Activated CD4-positive, CD25-positive, alpha-beta regulatory T cell treated with anti-CD3 and anti-CD28 coated beads, Interleukin-2, amount 50 U/mL, for 24 hours (primary cell): ENCODE data around the gene ZNF618.

Experiments used
- ATAC-seq, 2 donors: fragments of 150-1000 bp; cut with Tn5 transposase; one replicate each; pipeline ENCODE4 v1.10.0; 2021; ENCODE audit warnings: mild to moderate bottlenecking in 1 of 2, moderate library complexity in 1 of 2

ZNF618 gene

DNA sequence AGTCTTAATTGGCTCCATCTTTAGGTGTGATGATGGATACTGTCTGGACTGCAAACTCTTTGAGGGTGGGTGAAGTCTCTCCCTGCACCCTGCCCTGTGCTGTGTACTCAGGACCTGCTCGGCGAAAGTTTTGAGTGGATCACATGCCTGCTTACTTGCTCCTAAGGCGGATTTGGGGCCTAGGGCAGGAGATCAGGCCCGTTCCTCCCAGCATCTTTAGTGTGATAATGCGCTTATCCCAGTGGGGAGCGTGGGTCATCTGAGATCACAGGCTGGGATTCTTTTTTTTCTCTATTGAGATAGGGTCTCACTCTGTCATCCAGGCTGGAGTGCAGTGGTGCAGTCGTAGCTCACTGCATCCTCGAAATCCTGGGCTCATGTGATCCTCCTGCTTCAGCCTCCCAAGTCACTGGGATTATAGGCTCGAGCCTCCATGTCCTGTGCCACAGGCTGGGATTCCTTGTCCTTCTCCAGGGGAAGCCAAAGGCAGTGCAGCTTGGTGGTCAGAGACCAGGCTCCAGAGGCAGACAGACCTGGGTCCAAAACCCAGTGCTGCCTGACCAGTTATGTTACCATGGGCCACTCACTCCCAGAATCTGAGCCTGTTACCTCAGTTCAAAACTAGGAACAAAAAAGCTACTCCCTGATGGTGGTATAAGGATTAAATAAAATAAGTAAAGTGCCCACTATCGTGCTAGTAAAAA lies 59.7 kb downstream of the ZNF618 start:
- no peak for ATAC-seq

DNA sequence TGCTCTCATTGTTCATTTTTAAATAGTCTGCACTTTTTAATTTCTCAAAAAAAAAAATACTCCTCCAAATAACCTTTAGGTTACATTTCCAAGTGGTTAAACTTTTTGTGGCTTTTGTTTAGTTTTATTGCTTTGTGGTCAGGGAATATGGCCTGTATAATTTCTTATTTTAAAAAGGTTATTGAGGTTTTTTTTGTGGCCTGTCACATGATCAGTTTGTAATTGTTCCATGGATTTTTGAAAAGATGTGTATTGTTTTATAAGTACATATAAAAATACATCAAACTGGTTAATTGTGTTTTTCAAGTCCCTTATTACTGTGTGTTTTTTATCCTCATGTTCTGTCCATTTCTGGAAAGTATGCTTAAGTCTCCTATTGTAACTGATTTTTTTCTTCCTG lies 64.0 kb downstream of the ZNF618 start:
- ATAC-seq = no peak

DNA sequence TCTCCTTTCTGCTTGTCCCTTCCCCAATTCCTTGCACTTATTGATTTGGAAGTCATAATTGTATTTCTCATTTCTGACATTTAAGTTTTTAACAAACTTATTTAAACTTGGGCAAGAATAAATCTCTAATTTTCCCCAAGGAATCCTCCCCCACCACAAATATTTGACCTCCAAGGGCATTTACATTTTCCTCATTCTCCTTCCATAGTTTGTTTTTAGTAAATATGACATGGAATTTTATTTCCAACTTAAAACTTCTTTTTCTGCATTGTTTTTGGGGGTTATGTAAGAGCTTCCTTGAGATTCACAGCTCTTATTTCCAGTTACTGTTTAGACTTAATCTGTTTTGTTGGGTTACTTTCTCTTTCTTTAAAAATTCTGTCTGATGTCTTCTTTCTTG lies 64.9 kb downstream of the ZNF618 start:
- no peak for ATAC-seq

DNA sequence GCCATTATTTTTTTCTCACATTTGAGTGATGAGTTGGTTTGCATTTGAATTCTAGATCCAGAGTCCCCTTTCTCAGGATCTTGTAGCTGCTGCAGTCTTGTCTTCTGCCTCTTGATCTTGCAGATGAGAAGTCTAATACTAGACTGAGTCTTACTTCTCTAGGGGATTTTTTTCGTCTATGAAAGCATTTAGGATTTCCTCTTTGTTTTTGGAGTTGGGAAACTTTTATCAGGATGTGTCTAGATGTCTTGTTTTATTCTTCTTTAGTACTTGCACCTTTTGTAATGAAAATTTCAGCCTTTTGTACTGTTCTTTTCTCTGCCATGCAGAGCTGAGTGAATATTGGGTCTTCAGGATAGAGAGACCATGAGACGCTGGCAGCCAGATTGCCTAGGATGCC lies 65.4 kb downstream of the ZNF618 start:
- ATAC-seq = no peak

DNA sequence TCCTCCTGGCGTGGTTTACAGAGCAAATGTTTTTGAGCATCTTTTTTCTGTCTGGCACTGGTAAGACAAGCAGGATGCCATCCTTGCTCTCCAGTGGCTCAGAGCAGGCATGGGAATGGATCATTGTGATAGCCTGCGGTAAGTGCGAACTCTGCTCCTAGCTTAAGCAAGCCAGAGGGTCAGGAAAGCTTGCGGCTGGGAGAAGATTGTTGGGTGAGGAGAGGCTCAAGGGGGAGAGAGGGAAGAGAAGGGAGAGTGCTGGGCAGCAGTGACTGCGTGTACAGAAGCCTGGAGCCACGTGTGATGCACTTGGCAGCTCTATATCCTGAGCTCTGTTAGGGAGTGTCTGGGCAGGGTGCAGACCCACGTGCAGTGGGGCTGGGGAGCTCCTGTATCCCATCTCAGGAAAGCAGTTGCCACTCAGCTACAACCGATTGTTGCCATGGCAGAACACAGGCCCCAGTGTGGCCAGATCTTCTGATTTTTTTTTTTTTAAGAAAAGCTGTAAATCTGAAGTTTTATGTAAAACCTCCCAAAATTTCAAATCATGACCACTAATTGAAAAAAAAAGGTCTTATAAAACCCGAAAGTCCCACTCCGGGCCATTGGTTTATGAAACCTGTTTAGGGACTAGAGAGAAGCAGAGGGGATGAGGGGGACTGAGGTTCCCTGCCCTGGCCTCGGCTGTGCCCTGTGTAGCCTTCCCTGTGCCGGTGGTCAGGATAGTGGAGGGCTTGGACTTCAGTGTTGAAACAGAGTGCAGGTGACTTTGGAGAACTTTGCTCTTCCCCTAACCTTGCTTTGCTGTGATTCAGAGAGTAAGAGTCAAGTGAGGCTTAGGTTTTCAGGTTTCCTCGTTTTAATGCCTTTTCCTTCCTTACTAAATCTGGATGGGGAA lies 67.3 kb downstream of the ZNF618 start:
- ATAC-seq = no peak

DNA sequence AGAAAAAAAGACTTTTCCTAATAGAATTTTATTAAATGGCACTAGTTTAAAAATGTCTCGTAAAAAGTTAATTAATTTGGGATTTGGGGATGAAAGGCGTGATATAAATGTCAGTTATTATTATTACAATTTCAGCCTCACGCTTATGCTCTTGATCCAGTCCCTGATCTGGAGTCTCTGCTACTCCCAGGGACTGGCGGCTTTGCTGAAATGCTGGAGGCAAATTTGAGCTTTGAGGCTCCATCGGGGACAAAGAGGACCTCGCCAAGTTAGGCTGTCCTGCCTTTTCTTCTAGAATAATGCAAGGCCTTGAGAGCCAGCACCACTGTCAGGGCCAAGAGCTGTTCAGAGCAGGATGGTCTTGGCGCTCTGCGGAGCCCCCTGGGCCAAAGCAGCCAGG lies 69.7 kb downstream of the ZNF618 start:
- ATAC-seq = no peak

DNA sequence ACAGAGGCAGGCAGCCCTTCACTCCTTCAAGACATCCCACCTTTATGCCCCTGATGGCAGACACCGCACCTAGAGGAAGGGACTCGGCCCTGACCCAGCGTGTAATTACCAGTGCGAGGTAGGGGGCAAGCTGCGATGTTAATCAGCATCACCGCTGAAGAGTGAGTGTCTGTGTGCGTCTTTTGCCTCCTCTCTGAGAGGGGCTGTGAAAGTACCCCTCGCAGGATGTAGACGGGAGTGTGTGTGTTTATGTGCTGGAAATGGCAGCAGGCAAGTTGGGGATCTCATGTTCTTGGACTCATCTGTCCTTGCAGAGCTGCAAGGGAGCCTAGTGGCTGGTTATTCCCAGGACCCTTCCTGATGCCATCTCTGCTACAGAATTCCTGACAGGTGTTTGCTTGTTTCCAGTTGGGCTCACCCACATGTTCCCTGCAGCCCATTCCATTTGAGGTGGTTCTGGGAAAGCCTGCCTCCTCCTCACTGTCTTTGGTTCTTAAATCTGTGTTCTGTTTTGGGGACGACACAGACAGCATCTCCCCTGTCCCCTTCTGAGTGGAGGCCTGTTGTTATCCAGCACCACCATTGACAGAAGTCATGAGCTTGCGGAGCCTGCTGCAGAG lies 70.5 kb downstream of the ZNF618 start:
- no peak for ATAC-seq

DNA sequence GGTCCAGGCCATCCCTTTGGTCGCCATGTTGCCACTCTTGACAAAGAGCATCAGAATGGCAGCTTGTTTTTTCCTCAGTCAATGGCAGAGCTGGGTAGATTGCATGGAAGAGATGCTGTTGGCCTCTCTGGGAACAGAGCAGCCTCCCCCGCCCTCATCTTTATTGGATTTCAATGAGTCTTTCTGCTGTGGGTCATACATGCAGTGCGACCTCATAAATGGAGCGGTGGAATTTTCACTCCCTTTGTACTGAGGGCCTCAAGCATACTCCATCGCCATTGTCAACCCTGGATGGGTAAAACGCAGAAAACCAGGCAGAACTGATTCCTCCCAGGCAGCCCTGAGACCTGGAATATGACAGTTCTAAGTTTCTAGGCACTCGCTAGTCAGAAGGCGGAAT lies 71.8 kb downstream of the ZNF618 start:
- ATAC-seq = no peak

DNA sequence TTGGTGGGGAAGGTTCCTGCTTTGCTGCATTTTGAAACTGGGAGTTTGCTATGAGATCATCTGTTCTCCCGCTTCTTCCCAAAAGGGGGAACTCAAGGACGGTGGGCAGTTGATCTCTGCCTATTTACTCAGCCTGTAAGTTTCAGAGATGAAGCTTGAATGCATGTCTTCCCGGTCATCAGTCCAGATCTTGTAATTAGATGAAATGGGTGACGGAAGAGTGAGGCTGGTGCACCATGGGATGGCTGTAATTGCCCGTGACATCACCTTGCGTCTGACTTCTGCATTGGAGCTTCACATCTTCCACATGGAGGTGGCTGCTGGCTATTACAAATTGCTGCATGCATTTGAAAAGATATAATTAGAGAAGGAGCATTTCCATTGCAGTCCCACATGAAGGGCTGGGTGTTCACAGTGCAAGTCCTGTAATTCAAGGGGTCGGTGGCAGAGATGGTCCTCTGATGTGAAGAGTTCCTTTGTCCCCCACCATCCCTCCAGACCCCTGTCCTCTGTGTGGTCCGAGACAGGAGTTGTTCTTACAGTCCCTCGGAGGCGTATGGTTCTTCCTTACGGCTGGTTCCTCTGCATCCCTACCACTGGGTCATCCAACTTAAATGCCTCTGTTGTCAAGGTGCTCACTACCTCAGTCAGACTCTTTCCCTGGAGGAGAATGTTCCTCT lies 72.9 kb downstream of the ZNF618 start:
- no peak for ATAC-seq

DNA sequence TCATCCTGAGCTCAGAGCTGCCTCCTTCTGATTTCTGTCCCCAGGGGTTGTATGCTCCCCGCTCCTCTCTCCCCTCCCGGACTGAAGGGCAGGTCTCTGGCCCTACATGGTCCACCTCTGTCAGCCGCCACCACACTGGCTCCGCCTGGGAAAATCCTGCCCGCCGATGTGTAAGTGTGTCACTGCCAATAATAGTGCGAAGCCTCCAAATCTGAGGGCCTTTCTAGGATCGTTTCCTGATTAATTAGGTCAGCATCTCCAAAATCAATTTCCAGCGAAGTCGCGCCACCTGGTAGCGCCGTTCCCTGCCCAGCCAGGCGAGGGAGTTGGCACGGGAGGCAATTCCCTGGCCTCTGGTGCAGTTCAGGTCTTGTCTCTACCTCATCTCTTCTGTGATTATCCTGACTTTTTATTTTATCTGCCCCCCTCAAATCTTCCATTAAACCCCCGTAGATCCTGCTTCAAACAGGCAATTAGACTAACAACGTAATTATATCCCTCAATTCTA lies 73.5 kb downstream of the ZNF618 start:
- ATAC-seq = no peak

DNA sequence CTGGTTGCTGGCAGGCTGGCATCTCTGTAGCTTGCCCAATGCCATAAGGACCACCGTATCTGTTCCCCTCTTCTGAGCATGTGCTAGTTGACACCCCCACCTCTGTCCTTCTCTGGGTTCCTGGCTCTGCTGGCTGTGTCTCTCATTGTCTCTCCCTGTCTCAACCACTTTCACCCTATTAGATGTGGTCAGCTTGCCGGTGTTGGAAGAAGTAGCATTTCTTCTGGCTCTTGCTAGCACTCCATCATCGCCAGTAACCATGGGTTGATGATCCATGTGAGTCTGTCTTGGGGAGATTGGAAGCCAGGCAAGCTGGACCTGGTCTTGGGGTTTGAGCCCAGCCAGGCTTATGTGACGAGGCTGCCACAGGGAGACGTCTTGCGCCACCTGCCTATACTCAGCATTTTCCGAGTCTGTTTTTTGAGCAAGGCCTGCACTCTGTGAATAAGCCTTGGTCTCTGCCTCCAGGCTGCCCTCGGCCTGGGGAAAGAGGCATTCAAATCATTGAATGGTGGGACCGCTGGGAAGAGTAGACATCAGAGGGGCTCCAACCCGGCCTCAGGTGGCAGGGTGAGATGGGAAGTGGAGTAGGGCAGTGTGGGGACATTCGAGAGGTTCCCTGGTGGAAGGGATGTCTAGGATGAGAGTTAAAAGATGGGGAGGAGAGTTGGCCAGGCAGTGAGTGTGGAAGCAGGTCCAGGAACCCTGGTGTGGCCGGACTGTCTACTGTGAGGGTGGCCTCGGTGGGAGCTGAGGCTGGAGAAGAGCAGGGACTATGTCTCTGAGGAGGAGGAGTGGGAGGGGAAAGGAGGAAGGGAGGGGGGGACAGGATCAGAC lies 74.3 kb downstream of the ZNF618 start:
- no peak for ATAC-seq

DNA sequence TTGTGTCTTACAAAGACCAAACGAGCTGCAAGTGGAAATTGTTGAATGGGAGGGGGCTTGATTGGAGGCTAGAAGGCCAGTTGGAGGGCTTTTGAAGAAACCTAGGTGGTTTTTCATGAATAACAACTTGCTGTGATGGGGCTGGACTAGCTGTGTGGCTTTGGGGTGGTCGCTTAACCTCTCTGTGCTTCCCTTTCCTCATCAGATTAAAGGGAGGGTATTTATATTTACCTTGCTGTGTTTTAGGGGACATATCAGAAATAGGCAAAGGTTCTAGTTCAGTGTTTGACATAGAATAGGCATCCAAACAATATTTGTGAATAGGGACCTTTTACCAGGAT lies 74.9 kb downstream of the ZNF618 start:
- no peak for ATAC-seq

DNA sequence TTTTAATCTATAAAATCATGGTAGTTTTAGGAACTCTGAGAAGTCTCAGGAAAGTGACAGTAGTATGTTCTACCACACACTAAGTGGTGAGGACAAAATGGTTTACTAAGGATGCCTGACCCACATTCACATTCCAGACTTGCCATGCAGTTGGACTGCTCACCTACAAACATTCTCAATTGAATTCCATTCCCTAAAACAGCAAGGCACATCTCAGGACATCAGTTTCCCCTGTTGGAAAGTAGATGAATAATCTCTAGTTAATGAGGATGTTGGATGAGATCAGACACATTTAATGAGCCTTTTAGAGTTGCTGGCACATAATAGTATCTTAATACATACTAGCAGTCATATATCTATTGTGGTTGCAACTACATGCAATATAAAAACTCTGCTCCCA lies 76.6 kb downstream of the ZNF618 start:
- ATAC-seq = no peak

DNA sequence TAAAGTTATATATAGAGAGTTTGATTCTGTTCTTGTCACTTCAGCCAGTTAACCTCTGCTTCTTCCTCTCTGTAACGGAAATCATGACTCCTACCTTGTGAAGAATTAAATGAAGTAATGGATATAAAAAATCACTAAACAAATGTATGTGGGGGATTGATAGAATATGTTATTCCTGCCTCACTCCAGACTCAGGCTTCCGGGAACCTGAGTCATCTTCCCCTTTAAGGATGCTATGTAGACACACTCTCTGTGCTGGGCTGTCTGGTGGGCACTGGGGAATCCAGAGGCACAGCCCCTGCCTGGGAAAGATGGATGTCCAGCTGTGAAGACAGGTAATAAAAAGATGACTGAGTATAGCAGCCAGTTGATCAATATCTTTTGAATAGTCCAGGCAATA lies 77.4 kb downstream of the ZNF618 start:
- ATAC-seq = no peak

DNA sequence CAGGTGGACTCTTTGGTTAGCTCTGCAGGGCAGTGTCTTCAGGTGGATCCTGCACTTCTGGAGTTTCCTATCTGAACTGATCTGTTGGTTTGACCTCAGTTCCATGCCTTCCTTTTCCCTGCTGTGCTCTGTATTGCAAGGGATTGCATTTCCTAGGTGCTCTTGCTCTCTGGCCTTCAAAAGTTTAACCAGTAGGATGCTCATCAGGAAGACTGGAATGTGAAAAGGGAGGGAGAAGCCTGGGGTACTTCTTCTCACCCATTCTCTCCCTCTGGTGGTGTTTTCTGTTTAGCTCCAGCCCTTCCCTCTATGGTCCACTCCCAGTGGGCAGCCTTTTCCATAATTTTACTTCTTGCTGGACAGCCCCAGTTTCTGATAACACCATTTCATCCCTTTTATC lies 78.5 kb downstream of the ZNF618 start:
- ATAC-seq = no peak

DNA sequence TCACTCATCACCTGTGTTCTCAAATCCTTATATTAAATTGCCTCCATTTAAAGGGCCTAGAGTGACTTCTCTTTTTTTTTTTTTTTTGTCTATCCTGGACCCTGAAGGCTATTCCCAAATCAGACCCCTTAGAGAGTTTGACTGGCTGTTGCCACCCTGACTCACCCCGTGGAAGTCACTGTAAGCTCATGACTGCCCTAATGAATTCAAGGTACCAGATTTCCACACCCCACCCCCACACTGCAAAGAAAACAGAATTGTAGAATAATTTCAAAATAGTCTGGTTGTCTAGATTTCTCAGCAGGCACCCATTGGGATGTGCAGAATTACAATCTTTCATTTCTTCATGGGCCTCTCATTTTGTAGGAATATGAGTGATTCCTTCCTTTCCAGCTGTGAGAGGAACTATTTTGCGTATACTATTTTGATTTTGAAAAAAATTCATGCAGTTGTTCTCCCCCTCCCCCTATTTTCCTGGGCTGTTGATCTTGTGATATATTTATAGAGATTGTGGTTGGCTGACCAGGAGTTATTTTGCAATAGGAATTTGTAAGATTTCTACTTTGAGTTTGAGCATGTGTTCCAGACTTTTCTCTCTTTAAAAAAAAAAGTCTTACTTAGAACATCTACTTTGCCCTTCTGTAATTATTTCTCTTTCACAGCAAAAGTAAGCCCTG lies 79.1 kb downstream of the ZNF618 start:
- no peak for ATAC-seq

DNA sequence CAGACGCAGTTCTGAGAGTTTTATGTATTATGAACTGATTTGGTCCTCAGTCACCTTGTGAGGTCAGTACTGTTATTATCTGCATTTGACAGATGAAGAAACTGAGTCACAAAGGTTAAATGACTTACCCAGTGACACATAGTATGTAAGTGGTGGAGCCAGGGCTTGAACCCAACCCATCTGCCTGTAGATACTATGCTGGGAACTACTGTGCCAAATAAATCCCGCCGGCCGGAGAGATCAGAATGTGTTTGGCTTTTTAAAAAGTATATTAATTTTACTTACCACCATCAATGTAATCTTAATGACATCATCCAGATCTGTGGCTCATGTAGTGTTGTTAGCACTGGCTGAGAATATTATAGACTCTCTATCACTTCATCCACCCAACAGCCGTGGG lies 80.8 kb downstream of the ZNF618 start:
- ATAC-seq = no peak

DNA sequence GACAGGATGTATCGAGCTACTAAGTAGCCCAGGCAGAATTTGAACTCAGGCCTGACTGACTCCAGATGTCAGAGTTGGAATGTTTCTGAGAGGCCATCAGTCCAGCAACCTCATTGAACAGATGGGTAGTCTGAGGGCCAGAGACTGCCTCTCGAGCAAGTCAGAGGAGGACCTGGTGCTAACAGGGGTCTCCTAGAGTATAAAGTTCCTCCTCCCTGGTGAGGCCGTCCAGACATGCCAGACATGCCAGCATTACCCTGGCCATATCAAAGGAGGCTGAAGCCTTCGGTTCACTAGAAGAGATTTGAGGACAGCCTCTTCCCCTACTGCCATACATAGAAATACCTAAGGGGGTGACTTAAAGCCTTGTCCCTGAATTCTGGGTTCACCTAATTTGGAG lies 81.2 kb downstream of the ZNF618 start:
- ATAC-seq = no peak

DNA sequence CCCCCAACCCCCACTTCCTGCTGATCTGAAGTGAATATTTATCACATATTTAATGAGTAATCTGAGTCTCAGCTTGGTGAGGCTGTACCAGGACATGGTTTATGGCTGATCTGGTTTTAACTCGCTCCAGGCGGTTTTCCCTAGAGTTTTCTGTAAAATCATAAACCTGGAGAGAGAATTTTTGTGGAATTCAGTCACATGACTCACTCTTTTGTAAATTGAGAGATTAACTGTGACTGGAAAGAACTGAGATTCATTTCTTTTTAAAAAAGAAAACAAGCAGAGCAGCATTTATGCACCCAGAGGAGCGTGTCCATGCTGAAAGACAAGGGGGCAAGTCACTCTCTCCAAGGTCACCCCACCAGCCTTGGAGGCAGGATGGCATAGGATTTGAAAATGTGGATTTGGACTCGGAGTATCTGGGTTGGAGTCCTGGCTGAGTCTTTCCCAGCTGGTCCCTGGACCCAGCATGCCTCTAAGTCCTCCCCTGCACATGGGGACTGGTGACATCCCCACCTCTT lies 81.8 kb downstream of the ZNF618 start:
- no peak for ATAC-seq

DNA sequence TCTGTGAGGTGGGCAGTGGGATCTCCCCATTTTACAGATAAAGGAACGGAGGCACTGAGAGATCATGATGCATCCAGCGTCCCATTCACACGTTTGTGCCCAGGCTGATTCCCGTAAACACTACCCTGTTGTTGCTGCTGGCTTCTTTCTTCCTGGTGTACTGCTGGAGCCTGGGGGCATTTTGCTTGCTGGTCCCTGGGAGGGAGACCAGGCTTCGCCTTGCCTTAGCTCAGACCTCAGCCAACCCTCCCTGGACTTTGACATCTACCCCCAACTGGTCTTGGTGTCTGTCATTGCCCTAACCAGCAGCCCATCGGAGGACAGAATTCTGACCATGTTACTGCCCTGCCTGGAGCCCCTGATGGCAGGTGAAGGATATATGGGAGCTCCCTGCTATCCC lies 82.4 kb downstream of the ZNF618 start:
- no peak for ATAC-seq

DNA sequence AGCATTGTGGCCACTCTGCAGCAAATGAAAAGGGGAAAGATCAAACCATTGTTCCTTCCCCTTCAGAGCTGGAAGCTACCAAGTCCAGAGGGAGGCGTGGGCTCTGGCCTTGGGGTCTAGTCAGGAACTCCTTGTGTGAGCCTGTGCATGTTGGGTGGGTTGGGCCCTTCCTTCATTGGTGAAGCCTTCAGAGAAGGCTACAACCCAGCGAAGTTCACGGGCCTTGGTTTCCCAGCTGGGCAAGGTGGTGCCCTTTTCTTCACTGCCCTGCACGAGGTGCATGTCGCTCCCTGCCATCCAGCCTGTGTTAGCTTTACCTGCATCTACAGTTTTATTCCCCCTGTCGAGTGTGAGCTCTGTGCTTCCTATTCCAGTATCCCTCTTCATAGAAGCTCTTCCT lies 84.7 kb downstream of the ZNF618 start:
- no peak for ATAC-seq
